CD4-positive, alpha-beta T cell treated with Interleukin-6 at 100 ng/mL for 8 hours (primary cell): ENCODE results near the gene ARAP1.

Source experiments
- DNase-seq: peaks from one replicate; pipeline ENCODE4 v3.0.0-alpha.2; 2020; ENCODE audit warnings: mixed read lengths, low spot score

The ARAP1 gene

DNA sequence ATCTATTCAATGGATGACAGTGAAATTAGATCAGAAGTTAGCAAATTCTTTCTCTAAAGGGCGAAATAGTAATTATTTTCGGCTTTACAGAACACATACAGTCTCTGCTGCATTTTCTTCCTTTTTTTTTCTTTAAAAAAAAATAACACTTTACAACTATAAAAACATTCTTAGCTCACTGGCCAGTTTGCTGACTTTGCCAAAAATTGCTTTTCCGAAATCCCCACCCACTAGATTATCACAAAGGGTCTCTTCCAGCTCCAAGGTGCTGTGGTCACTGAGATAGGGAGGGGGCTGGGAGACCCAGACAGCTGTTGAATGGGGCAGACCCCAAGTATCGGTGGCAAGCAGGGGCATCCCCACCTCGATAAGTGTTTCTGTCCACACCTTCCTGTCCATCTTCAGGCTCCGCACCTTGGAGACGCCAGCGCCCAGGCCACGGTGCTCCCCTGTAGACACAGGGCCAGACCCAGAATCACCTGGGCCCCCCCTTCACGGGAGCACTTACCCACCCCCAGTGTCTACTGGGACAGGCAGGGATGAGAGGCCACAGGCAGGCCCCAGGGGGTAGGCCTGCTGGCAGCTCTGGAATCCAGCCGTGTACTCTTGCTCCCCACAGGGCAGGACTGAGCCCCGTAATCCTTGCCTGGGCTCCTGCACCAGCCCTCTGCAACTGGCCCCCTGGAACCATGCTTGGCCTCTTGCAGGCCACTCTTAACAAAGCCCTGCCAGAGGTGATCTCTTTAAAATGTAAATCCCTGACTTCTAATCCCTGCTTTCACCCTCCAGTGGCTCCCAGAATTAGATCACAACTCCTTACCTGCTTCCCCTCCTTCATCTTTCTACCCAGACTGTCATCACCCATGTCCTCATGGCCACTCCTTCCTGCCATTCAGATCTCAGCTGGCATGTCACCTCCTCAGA lies 46.5 kb downstream of the ARAP1 start:
- DNase-seq = no peak

- no peak for DNase-seq
Observed at GRCh38 chr11:72704783-72705265, 47.4 kb downstream of the ARAP1 start.

DNA sequence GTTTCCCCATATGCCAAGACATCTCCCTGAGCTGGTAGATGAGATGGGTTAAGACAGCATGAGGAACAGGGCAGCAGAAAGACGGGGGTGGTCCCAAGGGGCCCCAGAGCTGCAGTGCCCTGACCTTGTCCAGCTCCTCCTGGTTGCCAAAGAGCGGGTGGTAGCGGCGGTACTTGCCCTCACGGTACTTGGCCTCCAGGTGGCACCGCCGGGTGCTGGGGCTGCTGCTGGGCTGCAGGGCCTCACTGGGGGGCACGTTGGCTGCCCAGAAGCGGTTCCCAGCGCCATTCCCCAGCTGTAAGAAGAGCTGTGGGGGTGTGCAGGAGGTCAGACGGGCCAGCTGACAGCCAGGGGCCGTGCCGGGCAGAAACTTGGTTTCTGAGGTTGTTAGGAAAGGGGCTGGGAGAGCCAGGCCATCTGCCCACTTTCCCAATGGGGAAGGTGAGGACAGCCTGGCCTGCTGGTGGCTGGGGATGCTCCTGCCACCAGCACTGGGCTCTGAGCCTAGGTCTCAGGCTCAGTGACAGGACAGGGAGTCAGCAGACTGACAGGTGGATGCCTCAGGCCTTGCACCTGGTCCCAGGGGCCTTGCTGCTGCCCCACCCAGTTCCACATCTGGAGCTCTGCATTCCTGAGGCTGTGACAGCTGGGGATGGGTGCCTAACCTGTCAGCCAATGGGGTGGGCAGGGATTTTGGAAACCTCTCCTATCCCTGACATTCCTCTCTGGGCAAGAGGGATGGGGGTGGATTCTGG lies 48.0 kb downstream of the ARAP1 start:
- no peak for DNase-seq

- DNase-seq = no peak
Observed at GRCh38 chr11:72703267-72704008, 48.8 kb downstream of the ARAP1 start.

DNA sequence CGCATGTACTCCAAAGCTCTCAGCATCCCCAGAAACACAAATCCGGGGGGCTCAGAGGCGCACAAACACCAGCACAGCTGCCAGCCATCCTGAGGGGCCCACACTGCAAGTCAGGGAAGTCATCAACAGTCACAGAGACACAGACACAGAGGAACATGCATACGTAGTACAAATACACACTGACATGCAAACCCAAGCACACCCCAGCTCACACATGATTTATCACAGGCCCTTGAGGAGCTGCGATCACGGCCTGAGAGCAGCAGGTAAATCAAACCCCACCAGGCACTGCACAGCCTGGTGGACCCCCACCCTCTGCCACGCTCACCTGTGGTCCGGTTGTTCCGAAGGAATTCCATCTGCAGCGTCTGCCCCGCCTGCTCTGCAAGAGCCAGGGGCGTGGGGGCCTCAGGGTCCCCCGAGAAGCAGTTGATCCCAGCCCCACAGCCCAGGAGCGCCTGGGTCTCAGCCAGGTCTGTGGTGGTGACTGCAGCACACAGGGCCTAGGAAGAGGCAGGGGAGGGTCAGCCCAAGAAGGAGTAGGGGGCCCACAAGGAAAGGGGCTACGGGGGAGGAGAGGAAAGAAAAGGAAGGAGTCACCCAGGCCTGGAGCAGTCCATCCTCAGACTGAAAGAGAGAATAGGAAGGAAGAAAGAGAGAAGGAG lies 49.5 kb downstream of the ARAP1 start:
- DNase-seq = no peak

DNA sequence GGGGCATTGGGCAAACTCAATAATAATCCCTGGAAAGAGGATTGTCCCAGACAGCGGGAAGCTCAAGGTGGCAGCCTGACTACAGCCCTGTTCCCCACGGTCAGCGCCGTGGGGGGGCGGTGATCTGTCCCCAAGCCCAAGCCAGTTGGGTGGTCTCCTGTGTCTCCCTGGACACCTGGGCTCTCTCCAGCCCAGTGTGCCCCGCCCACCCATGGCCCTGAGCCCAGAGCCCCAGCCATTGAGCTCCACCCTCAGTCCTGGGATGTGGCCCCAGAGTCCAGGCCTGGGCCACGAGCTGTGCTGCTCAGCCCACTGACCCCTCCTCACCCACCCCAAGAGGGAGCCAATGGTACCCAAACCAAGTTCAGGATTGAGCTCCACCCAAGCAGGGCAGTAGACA lies 50.1 kb downstream of the ARAP1 start:
- DNase-seq = no peak

DNA sequence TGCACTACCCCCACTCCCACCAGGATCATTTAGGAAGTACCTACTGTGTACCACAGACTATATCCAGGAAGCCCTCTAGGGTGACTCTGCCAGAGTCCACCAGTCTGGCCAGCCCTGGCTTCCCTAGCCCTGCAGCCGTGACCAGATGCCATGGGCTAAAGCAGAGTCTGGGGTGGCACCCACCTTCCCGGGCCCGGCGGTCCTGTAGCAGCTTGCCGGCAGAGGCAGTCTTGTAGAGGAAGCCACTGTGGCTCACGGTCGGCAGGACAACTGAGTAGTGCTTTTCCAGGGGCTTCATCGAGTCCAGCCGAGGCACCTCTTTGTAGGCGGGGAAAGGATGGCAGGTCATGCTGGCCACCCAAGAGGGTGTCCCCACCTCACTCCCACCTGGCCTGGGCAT lies 50.7 kb downstream of the ARAP1 start:
- no peak for DNase-seq

- no peak for DNase-seq
Observed at GRCh38 chr11:72700146-72700545, 52.1 kb downstream of the ARAP1 start.

DNA sequence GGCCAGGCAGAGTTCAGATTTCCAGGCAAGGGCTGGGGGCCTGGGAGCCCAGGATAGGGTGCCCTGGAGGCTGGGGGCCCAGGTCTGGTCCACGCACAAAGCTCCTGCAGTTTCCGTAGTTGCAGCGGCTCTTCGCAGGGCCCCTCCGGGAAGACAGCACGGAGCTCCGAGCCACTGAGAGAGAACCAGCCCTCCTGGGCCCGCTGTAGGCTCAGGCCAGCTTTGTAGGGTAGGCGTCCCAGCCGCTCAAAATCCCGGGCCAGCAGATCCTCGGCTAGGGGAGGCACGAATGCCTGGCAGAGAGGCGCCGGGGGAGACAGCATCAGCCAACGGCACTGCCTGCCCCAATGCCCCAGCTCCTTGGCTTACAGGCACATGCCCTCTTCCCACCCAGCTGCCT lies 54.4 kb downstream of the ARAP1 start:
- DNase-seq = no peak

GRCh38 chr11:72696866-72697700 lies 55.1 kb downstream of the ARAP1 start:
- no peak for DNase-seq

DNA sequence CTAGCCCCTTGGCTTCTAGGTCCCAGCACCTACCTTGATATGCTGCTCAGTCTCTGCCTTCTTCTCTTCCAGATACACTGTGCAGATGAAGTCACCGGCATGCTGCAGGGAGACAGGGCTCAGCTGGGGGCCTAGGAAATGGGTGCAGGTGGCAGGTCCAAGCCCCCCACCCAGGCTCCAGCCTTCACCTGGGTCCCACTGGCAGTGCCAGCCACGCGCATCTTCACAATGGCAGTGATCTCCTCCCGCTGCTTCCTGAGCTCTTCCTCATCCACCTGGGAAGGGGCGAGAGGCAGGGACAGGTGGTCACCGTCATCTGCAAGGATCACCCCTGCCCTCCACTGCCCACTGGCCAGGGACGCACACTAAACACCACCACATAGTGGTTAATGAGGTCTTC lies 56.9 kb downstream of the ARAP1 start:
- no peak for DNase-seq

DNA sequence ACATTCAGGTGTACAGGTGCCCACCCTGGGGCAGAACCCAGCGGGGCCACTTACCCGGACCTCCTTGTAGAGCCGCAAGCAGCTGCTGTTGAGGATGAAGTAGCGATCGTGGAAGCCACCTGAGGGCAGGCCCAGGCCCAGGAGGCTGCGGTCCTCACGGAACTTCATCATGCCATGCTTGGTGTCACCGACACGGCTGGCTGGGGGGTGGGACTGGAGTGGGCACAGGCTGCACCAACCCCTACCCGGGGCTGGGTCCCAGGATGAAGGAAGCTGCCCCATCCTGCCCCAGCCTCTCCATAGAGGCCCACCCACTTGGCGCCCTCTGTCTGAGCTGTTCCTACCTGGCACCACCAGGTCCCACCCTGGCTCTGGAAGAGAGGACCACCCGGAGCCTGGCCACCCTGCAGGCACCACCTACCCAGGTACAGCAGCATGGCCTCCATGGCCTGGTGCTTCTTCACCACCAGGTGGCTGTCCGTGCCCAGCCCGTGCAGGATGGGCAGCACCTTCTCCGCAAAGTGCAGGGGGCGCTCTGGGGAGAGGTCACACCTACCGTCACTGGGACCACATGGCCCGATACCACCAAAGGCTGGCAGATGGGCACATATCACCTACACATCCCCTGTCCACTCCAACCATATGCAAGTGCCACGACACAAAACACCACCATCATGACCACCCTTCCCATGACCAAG lies 58.8 kb downstream of the ARAP1 start:
- DNase-seq = no peak

DNA sequence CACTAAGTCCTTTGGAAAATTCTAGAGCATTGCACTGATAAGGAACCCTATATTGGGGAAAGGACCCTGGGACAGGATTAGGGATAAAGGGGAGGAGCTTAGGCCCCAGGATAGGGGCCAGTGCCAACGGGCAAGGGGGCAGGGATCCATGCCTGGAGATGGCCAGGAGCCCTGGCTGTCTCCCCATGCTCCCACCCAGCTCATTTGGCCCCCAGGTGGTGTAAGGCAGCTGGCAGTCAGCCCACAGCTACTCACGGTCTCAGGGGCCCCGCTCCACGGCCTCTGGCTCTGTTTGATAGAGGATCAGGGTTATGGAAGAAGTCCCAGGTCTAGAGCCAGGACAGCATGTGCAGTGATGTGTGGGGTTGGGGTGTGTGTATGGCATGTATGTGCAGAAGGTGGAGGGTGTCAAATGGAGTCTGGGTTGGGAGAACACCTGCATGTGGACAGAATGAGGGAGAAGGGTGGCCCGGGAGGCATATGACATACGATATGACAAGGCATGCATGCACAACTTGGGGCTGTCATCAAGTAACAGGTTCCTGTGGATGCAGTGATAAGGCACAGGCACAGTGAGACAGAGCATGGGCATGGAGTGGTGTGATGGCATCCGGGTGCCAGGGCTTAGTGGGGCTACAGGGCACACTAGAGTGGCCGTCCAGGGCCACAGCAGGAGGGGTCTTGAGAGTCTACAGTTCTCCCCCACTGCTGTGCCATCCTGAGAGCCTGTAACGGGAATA lies 59.5 kb downstream of the ARAP1 start:
- DNase-seq = no peak

DNA sequence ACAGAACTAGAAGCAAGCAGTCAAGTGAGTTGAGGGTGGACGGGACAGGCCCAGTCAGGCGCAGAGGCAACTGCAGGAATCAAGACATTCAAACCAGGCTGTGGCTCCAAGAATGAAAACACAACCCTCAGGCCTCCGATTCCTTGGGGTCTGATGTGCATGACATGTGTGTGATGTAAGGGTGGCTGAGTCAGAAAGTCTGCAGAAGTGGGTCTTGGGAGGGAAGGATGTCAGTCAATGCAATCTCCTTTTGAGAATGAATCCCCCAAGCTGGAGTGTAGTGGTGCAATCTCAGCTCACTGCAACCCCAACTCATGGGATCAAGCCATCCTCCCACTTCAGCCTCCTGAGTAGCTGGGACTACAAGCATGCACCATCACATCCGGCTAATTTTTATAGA lies 62.0 kb downstream of the ARAP1 start:
- no peak for DNase-seq

GRCh38 chr11:72688929-72689328 lies 63.3 kb downstream of the ARAP1 start:
- DNase-seq = no peak

GRCh38 chr11:72688486-72688885 lies 63.7 kb downstream of the ARAP1 start:
- no peak for DNase-seq

DNA sequence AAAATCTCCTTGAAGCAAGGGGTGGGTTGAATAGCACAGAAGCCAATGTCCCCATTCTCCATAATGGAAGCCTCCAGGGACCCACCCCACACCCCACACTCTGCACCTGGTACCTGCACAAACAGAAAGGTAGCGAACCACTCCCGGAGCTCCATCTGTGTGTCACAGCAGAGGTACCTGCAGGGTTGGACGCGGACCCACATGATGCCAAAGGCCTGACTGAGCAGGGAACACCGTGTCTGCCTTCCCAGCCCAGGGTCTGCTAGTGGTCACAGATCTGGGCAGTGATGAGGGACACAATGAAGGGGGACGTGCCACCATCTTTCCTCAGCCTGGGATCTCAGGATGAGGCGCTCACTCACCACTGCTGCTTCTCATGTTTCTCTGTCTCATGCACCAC lies 64.9 kb downstream of the ARAP1 start:
- DNase-seq = no peak

DNA sequence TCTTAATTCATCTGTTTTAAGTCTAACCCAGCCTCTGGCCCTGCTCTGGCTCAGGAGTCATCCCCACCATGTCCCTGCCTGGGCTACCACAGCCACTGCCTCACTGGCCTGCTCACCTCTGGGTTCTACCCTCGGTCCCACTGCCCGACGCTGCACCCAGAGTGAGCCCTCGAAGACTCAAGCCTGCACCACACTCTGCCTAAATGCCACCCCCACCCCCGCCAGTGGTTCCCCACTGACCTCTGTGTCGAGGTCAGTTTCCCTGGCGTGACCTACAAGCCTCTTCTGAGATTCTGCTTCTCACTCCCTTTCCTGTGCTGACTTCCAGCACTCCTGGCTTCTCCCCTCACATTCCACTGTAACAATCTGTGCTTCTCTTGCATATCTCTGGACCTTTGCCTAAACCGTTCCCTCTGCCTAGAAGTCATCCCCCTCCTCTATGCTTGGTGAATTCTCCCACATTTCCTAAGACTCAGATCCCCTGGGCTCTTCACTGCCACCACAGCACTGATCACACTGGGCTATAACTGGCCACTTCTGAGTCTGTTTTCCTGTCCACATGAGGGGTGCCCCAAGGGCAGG lies 65.5 kb downstream of the ARAP1 start:
- no peak for DNase-seq
